ENCODE results near the gene SPTLC2.
A peak's percentile ranks its signal among the peaks of the same experiment; 100 is the strongest.

The SPTLC2 gene

GRCh38 chr14:77458249-77458950 is 158.0 kb downstream of the SPTLC2 start:
- DNase-seq, result peak; percentile 43 to 47

- DNase-seq, result peak; percentile 89 to 93
Observed at GRCh38 chr14:77457522-77458248, 158.8 kb downstream of the SPTLC2 start, which contains the start of the genes AHSA1 and VIPAS39. TSS of gene AHSA1 (plus strand) at chr14:77458093. CDS start at chr14:77458190, 97 bp downstream. TSS of gene VIPAS39 (minus strand) at chr14:77457601. CDS start at chr14:77454102, 3,499 bp downstream.

GRCh38 chr14:77457115-77457521 is 159.3 kb downstream of the SPTLC2 start:
- no peak for DNase-seq

All from activated CD4-positive, alpha-beta T cell treated with anti-CD3 and anti-CD28 coated beads, Interleukin-2, amount 50 U/mL, for 48 hours (primary cell).